Kidney epithelial cell (primary cell): ENCODE data around the gene GPR83. TPM values are rescaled to one million over a fixed set of nuclear protein-coding genes. Genes with fewer than 3 reads are reported as not detected.

Experiments used
- DNase-seq: peaks from one replicate; pipeline ENCODE4 v3.0.0-alpha.2; 2010; ENCODE audit warnings: low read depth
- H3K27me3 ChIP-seq: 2 replicates; pipeline ENCODE4 v1.6.0; 2011; ENCODE audit warnings: low read length; ENCODE audit not compliant: control insufficient read depth, insufficient read depth
- H3K36me3 ChIP-seq: 2 replicates; pipeline ENCODE4 v1.5.1; 2011; ENCODE audit warnings: low read length; ENCODE audit not compliant: control insufficient read depth, insufficient read depth
- H3K4me3 ChIP-seq: 2 replicates; pipeline ENCODE4 v1.5.1; 2011; ENCODE audit warnings: low read depth, mild to moderate bottlenecking, control low read depth, low read length
- CTCF ChIP-seq: IDR thresholded peaks from 2 replicates; pipeline ENCODE4 v1.5.1; 2011; ENCODE audit warnings: mild to moderate bottlenecking, moderate library complexity, low read length, control low read depth, inconsistent platforms; ENCODE audit not compliant: insufficient read depth, poor library complexity, severe bottlenecking
- total RNA-seq: library from RNA; depleted of rRNA; stranded (reverse); fragments of >200 nt; gene quantifications from 2 replicates; pipeline ENCODE4 v1.2.3, GENCODE V29; 2015

The GPR83 gene
- total RNA-seq, 1 donor from 2014 or later = not detected

- Histone ChIP-seq H3K36me3 (no peaks in the 10 kb centered on the region), H3K27me3 (no peaks in the 10 kb centered on the region), H3K4me3 (no peak overlapping the region)
- TF ChIP-seq CTCF = no peak
- no peak for DNase-seq
Observed at GRCh38 chr11:94343495-94343894, 57.7 kb downstream of the GPR83 start.

GRCh38 chr11:94342250-94342649 lies 59.0 kb downstream of the GPR83 start:
- TF ChIP-seq CTCF = no peak

GRCh38 chr11:94338651-94339050 lies 62.6 kb downstream of the GPR83 start:
- H3K4me3 ChIP-seq = no peak overlapping the region
- DNase-seq = no peak
- TF ChIP-seq CTCF = no peak
- H3K36me3 ChIP-seq = no peaks in the 10 kb centered on the region
- no peaks in the 10 kb centered on the region for H3K27me3 ChIP-seq

More at GRCh38 chr11:94342250-94342649, 59.0 kb downstream of the GPR83 start:
- Histone ChIP-seq H3K4me3 (no peak overlapping the region), H3K36me3 (no peaks in the 10 kb centered on the region), H3K27me3 (no peaks in the 10 kb centered on the region)
- DNase-seq = no peak

- no peaks in the 10 kb centered on the region for H3K36me3 ChIP-seq
- no peak overlapping the region for H3K4me3 ChIP-seq
- no peaks in the 10 kb centered on the region for H3K27me3 ChIP-seq
- no peak for TF ChIP-seq CTCF
- no peak for DNase-seq
Observed at GRCh38 chr11:94336033-94336432, 65.2 kb downstream of the GPR83 start.

GRCh38 chr11:94332814-94333213 lies 68.4 kb downstream of the GPR83 start:
- Histone ChIP-seq H3K36me3 (no peaks in the 10 kb centered on the region), H3K4me3 (no peak overlapping the region), H3K27me3 (no peaks in the 10 kb centered on the region)
- TF ChIP-seq CTCF = no peak
- DNase-seq = no peak

- Histone ChIP-seq H3K4me3 (no peak overlapping the region), H3K27me3 (no peaks in the 10 kb centered on the region), H3K36me3 (no peaks in the 10 kb centered on the region)
- TF ChIP-seq CTCF = no peak
- no peak for DNase-seq
Observed at GRCh38 chr11:94330789-94331188, 70.4 kb downstream of the GPR83 start.
